Sigmoid colon (tissue), 4 donors: Measurements from ENCODE around the gene LPCAT2.

Experiments
- POLR2AphosphoS5 ChIP-seq, 4 donors: sonication (generic); formaldehyde crosslinking; IDR thresholded peaks; one replicate each; pipeline ENCODE4 v1.6.1; 2017; ENCODE audit warnings: antibody characterized with exemption in 4 of 4
- TF ChIP-seq, protein P1 (sequence below), 4 experiments: fragments of 450-650 bp in 3 of 4; fragments of 200-600 bp in 1 of 4; IDR thresholded peaks; one replicate each; pipeline ENCODE4 v1.5.1; 2016 to 2019; ENCODE audit warnings: antibody characterized with exemption in 4 of 4, mild to moderate bottlenecking in 3 of 4, moderate library complexity in 2 of 4

DNA sequence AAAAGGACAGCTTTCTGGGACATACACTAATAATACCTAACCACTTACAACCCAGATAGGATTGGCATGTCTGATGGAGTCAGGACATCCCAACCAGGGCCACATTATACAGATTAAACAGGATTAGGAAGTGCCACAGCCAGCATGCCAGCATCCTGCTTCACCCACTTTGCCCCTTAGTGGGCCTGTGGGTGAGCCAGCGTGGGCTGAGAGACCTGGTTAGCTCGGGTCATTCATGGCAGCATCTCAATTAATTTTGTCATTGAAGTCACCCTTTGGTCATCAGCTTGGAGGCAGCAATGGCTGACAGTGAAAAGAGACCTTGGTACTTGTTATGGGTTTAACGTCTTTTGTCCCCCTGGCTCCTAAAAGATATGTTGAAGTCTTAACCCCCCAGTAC lies 117.0 kb downstream of the LPCAT2 start:
- TF ChIP-seq, protein P1, sequence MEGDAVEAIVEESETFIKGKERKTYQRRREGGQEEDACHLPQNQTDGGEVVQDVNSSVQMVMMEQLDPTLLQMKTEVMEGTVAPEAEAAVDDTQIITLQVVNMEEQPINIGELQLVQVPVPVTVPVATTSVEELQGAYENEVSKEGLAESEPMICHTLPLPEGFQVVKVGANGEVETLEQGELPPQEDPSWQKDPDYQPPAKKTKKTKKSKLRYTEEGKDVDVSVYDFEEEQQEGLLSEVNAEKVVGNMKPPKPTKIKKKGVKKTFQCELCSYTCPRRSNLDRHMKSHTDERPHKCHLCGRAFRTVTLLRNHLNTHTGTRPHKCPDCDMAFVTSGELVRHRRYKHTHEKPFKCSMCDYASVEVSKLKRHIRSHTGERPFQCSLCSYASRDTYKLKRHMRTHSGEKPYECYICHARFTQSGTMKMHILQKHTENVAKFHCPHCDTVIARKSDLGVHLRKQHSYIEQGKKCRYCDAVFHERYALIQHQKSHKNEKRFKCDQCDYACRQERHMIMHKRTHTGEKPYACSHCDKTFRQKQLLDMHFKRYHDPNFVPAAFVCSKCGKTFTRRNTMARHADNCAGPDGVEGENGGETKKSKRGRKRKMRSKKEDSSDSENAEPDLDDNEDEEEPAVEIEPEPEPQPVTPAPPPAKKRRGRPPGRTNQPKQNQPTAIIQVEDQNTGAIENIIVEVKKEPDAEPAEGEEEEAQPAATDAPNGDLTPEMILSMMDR (IDR thresholded peaks at IDR 0.05), result no peak
- no peak for TF ChIP-seq POLR2AphosphoS5 (IDR thresholded peaks at IDR 0.05)
